SK-N-MC (cell line): ENCODE measurements around the gene AGTR1.

Experiments
- EZH2 ChIP-seq: fragments of 200-600 bp; sonication (generic); IDR thresholded peaks from one replicate; pipeline ENCODE4 v1.6.1; 2017; ENCODE audit warnings: antibody characterized with exemption
- FOXP2 ChIP-seq: optimal IDR thresholded peaks from 2 replicates; pipeline ENCODE3; 2011; ENCODE audit warnings: mild to moderate bottlenecking, moderate library complexity; ENCODE audit not compliant: insufficient read depth; ENCODE audit errors: extremely low read length, control extremely low read depth
- POLR2AphosphoS5 ChIP-seq: IDR thresholded peaks from 2 replicates; pipeline ENCODE4 v1.6.1; 2012; ENCODE audit warnings: mild to moderate bottlenecking, low read depth, low read length, borderline replicate concordance

DNA sequence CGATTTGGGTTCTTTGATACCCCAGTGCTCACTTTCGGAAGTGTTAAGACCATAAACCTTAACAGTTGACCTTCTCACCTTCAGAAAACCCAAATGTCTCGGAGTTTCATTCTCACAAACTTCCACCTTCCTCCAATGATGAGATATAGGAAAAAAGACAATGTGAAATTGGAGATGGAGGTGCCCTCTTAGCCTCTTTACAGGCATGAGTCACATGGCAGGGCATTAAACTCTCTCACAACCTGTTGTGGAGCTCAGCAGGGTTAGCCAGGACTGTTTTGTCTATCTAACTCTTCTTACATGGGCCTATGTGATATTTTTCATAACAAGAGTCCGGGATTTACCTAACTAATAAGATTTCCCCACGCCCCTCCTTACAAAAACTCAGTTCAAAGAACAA lies 10.7 kb downstream of the AGTR1 start:
- no peak for TF ChIP-seq POLR2AphosphoS5
- TF ChIP-seq EZH2 = no peak
- TF ChIP-seq FOXP2 = no peak
